GM18909 (cell line): ENCODE data around the gene WTAP.
"Not testable (repeated sequence)": the region's sequence is repeated elsewhere in the genome, so short reads cannot be mapped to it uniquely, and the experiment has no call there.

Experiments used
- ATAC-seq: cut with Tn5 transposase; IDR thresholded peaks from one replicate; pipeline ENCODE4 v1.9.1; 2021; ENCODE audit warnings: mild to moderate bottlenecking; ENCODE audit not compliant: unreplicated experiment, poor library complexity

WTAP gene

DNA sequence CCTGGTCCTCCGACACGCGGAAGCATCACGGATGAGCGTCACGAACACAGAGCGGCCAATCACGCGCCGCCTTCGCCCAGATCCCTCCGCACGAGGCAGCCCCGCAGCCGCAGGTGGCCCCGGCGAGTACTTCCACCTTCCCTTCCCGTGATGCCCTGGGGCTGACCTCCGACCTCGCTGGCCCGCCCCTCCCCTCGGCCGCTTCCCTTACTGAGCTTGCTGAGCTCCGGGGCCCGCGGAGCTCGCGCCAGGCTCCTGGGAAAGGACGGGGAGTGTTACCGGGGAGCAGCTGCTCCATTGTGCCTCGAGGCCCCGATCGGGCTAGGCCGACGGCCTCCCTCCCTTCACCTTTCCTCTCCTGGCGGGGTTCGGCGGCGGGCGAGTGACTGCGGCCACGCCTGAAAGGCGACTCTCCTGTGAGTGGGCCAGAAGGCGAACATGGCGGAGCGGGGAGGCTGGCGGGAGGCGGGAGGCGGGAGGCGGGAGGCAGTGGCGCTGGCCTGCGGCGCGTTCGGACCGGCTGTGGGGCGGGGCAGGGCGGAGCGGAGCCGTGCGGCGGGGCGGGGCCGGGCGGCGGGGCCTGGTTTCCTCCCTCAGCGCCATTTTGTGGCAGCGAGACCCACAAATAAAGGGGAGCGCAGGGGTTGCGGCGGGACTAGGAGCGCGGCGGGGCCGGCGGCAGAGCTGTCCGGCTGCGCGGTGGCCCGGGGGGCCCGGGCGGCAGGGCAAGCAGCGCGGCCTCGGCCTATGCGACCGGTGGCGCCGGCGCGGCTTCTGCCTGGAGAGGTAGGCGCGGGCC, at the start of gene WTAP:
TSS of gene WTAP (plus strand) at position 589 of the 799 bp plus-strand sequence. CDS start 8,760 bp downstream, outside the sequence.
- ATAC-seq = peak; percentile 77

GRCh38 chr6:159677506-159678165, 49.7 kb upstream of the WTAP start:
- ATAC-seq = no peak

GRCh38 chr6:159678574-159678973, 48.7 kb upstream of the WTAP start:
- no peak for ATAC-seq

- no peak for ATAC-seq
Measured at GRCh38 chr6:159679091-159680077, 47.9 kb upstream of the WTAP start.

GRCh38 chr6:159680104-159680503, 47.2 kb upstream of the WTAP start:
- ATAC-seq = no peak

- ATAC-seq = no peak
Measured at GRCh38 chr6:159681191-159681880, 46.0 kb upstream of the WTAP start.

DNA sequence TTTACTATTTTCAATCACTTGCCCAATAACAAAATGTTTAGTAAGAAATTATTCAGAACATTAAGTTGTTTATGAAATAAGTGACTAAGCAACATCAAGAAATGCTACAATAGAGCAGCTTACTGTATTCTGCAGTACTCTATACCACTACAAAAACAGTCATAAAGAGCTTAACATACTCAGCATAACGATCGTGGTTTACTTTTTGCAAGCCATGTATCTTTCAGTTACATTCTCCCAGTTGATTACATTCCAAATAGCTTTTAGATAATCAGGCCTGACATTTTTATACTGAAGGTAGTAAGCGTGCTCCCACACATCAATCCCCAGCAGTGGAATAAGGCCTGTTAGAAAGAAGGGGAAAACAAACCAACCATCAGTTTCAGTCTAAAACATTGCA, 45.0 kb upstream of the WTAP start:
- no peak for ATAC-seq

DNA sequence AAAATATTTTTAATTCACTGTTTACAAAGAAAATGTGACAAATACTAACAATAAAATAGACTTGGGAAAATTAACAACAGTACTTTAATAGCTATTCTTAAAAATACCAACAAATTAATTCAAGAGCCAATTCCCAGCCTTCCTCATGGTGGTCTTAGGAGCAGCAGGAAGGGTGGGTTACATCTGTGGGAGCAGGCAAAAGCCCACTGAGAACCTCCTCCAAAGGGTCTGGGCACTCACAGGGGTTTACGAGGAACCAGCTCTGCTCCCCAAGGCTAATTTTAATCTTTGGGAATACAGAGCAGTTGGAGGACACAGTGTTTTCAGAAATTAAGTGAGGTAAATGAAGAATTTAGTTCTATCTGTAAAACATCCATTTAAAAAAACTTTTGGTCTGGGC, 44.5 kb upstream of the WTAP start:
- ATAC-seq = no peak

GRCh38 chr6:159684013-159684304, 43.3 kb upstream of the WTAP start:
- no peak for ATAC-seq

GRCh38 chr6:159686040-159686439, 41.3 kb upstream of the WTAP start:
- no peak for ATAC-seq

- no peak for ATAC-seq
Measured at GRCh38 chr6:159686703-159687102, 40.6 kb upstream of the WTAP start.

DNA sequence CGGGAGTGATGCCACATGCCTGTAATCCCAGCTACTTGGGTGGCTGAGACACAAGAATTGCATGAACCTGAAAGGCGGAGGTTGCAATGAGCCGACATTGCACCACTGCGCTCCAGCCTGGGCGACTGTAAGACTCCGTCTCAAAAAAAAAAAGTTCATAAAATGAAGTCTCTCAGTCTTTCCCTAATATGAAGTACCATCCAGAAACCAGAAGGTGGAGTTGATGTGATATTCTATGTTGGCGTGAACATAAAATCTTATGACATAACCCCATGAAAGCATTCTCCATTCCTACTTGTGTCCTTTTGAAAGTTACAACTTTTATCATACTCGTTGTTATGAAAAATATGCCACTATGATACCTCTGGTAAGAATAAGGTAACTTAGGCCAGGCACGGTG, 40.0 kb upstream of the WTAP start:
- no peak for ATAC-seq

DNA sequence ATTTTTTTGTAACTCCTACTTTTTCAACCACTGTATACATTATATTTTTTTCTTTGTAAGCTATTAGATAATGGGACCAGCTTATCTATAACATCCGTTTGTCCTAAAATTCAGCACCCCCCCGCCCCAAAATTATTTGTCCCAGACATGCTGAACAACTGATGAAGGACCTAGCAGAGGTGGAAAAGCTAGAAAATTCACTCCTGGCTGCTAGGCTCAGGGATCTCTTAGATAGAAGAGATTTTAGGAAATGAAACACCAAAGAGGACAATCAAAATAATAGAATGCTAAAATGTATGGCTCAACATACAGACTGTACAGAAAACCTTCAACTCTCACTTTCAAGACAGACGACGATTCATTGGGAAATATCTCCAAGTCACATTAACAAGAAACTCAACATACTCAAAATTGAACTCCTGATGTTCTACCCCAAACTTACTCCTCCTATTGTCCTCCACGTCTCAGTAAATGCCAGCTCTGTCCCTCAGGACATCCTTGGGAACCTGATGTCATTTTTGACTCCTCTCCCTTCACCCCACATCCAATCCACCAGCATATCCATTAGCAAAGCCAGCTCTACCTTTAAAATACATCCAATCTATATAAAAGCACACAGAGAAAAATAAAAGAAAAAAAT, 38.9 kb upstream of the WTAP start:
- no peak for ATAC-seq

DNA sequence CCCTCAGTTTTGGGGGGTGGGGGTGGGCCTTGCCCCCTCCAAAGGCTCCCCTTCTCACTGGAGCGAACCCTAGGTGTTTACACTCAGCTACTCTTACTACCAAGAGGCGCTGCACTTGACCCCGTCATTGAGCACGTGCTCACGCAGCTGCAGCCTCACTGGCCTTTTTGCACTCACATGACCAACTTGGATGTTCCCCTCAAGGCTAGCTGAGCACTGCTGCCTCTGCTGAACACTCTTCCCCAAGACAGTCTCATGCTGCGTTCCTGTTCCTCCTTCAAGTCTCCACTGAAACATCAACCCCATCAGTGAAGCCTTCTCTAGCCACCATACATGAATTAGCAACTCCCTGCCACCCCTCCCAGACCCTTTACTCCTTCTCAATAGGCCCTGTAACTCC, 38.3 kb upstream of the WTAP start:
- ATAC-seq = no peak

GRCh38 chr6:159690135-159690534, 37.2 kb upstream of the WTAP start:
- not testable (repeated sequence) for ATAC-seq

GRCh38 chr6:159691133-159691962, 36.0 kb upstream of the WTAP start:
- ATAC-seq = peak; percentile 19

GRCh38 chr6:159691963-159692287, 35.4 kb upstream of the WTAP start:
- no peak for ATAC-seq

- ATAC-seq = peak; percentile 32
Measured at GRCh38 chr6:159692303-159693127, 34.8 kb upstream of the WTAP start.
